Ovary (tissue), 9 donors: ENCODE data around the gene PDXDC1. TPM values are rescaled to one million over a fixed set of nuclear protein-coding genes. Genes with fewer than 3 reads are reported as not detected.

Experiments
- DNase-seq, 5 donors: peaks; one replicate each; pipeline ENCODE4 v3.0.0-alpha.2; 2019 to 2020
- H3K27ac ChIP-seq, 2 donors: fragments of 200-600 bp; one replicate each; pipeline versions ENCODE4 v1.5.1 to v1.8.0; 2019 to 2022
- H3K27me3 ChIP-seq: fragments of 200-600 bp; one replicate; pipeline ENCODE4 v1.8.0; 2022
- H3K36me3 ChIP-seq: fragments of 200-600 bp; sonication (generic); one replicate; pipeline ENCODE4 v1.5.1; 2019
- H3K4me1 ChIP-seq: one replicate; pipeline ENCODE4 v1.8.1; 2013; ENCODE audit warnings: mild to moderate bottlenecking, moderate library complexity; ENCODE audit not compliant: insufficient read depth
- H3K4me3 ChIP-seq: fragments of 200-600 bp; sonication (generic); one replicate; pipeline ENCODE4 v1.5.1; 2017
- H3K9me3 ChIP-seq, 2 donors: fragments of 200-600 bp in 1 of 2; sonication (generic) in 1 of 2; one replicate each; pipeline versions ENCODE4 v1.5.1 to v1.8.1; 2013 to 2019; ENCODE audit warnings: mild to moderate bottlenecking in 1 of 2, moderate library complexity in 1 of 2
- CTCF ChIP-seq, 3 donors: fragments of 450-650 bp in 2 of 3; fragments of 200-600 bp in 1 of 3; IDR thresholded peaks; one replicate each; pipeline versions ENCODE4 v1.5.1 to v1.8.0; 2016 to 2022; ENCODE audit warnings: antibody characterized with exemption in 3 of 3, mild to moderate bottlenecking in 1 of 3
- EP300 ChIP-seq: sonication (generic); formaldehyde crosslinking; IDR thresholded peaks from one replicate; pipeline ENCODE4 v1.6.1; 2017; ENCODE audit warnings: antibody characterized with exemption
- POLR2A ChIP-seq: fragments of 450-650 bp; IDR thresholded peaks from one replicate; pipeline ENCODE4 v1.6.1; 2017; ENCODE audit warnings: antibody characterized with exemption, mild to moderate bottlenecking, moderate library complexity
- WGBS, 3 donors: extraction: QIAGEN DNeasy Blood & Tissue Kit in 1 of 3; methylation state at CpG; one replicate each; pipeline versions ENCODE4 v1.1.5 to v1.1.7; 2013 to 2017; 5-methylcytosine and 5-hydroxymethylcytosine counted together
- intact Hi-C, 4 donors: fragments of 100-400 bp; cut with DNase I; formaldehyde crosslinking; loops; one replicate each; pipeline versions ENCODE4 v1.11.0 to v1.15.1; 2022 to 2023
- polyA plus RNA-seq, 2 donors: library from polyadenylated mRNA; stranded (reverse); fragments of 200-250 nt in 1 of 2; fragments of 350-450 nt in 1 of 2; fragmentation: Illumina TruSeq in 1 of 2; extraction: RNeasy Lipid Tissue Mini Kit (QIAGEN cat#74804) in 1 of 2; gene quantifications; one replicate each; pipeline ENCODE4 v1.2.3, GENCODE V29; 2013 to 2014
- total RNA-seq, 7 donors: library from RNA; depleted of rRNA in 2 of 7; stranded (reverse); fragments of >200 nt in 2 of 7; fragmentation: NEBNext Ultra II Directional in 3 of 7; extraction: Animal tissue kit (Norgen Biotek cat#: 25700) in 3 of 7; gene quantifications; one replicate each; pipeline versions ENCODE4 v1.1.0 to v1.2.4, GENCODE V29; 2016 to 2023
- donor health status: DM: no; HTN: no; CAD: no; lungs with moderate emphysema.
- donor health status: DM: no; HTN: no; CAD: no.
- donor health status: Bipolar disorder and iron deficiency.
- donor health status: DM: yes; HTN: yes; CAD: no.
- donor health status: DM: no; HTN: no; CAD: no.
- donor health status: DM: yes; HTN: yes; CAD: no.

Gene PDXDC1
- total and polyA plus RNA-seq, 9 donors = 36.9 to 69.3 (median 59.3) TPM

DNA sequence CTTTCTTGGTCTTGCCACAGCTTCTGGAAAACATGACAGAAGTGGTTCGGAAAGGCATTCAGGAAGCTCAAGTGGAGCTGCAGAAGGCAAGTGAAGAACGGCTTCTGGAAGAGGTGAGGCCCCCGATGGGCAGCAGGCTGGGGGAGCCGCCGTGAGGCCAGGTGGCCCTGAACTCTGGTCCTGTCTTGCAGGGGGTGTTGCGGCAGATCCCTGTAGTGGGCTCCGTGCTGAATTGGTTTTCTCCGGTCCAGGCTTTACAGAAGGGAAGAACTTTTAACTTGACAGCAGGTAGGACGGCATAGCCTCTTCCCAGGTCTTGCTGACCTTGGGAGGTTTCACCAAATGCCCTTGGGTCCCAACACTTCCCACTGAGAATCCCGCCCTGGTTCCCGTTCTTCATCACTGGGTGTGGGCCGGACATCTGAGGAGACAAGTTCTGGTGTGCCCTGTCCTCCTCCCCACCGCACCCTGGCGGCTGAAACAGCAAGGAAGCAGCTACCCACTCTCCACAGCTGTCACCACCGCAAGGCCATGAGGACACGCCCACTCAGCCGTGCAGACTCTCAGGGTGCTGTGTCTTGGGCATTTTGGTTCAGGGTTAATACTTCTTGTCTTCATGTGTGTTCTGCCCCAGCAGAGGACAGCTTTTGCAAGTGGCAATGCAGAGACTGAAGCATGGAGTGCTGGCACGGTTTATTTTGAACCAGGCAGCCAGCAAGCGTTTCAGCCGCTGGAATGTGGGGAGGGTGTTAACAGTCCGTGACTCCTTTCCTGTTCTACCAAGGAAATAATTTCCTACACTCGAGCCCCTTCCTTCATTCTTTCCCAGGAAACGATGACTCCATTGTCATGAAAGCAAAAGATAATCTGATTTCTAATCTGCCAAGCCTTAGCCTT is 59.7 kb downstream of the PDXDC1 start:
- no peak overlapping the region for H3K27ac ChIP-seq
- no peaks in the 10 kb centered on the region for H3K36me3 ChIP-seq
- H3K4me3 ChIP-seq = no peak overlapping the region
- no peaks in the 10 kb centered on the region for H3K9me3 ChIP-seq
- no peaks in the 10 kb centered on the region for H3K4me1 ChIP-seq
- 43 to 67% (median 52%) methylated on average over 23 of the region's 23 CpGs for WGBS, 3 donors
- no peaks in the 10 kb centered on the region for H3K27me3 ChIP-seq
- TF ChIP-seq EP300 (no peak), CTCF (IDR thresholded peaks at IDR 0.05) (no peak), POLR2A (no peak)
- no peak for DNase-seq
- intact Hi-C loops = no loop called here

DNA sequence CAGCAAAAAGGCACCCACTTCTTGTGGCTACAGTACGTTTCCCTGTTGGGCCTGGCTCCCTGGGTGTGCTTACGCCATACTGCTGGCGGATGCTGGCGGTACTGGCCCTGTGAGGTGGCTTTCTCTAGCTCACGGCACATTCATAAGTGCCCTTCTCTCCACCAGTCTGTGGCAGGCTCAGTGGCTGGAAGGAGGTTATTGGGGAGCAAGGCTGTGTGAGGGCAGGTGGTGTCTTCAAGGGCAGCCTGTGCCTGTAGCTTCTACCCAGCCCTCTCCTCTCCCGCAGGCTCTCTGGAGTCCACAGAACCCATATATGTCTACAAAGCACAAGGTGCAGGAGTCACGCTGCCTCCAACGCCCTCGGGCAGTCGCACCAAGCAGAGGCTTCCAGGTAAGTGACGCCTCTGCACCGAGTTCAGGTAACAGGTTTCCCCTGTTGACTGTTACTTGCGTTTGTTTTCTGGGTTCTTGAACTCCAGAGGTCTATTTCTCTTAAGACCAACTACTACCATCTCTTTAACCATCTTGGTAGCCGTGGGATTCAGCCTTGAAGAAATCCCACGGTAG is 60.4 kb downstream of the PDXDC1 start:
- 79 to 89% (median 82%) methylated on average over 15 of the region's 15 CpGs for WGBS, 3 donors
- Histone ChIP-seq H3K4me3 (no peak overlapping the region), H3K27ac (no peak overlapping the region), H3K27me3 (no peaks in the 10 kb centered on the region), H3K9me3 (no peaks in the 10 kb centered on the region), H3K36me3 (no peaks in the 10 kb centered on the region), H3K4me1 (no peaks in the 10 kb centered on the region)
- TF ChIP-seq POLR2A (no peak), EP300 (no peak), CTCF (IDR thresholded peaks at IDR 0.05) (no peak)
- DNase-seq = no peak
- intact Hi-C loops = no loop called here

GRCh38 chr16:15037003-15037402 is 62.2 kb downstream of the PDXDC1 start:
- H3K4me3 ChIP-seq = no peak overlapping the region
- no peaks in the 10 kb centered on the region for H3K27me3 ChIP-seq
- H3K36me3 ChIP-seq = no peaks in the 10 kb centered on the region
- peaks cover 2% of the 10 kb centered on the region for H3K4me1 ChIP-seq
- TF ChIP-seq CTCF (IDR thresholded peaks at IDR 0.05) = no peak
- no peak for TF ChIP-seq EP300
- no peak for TF ChIP-seq POLR2A
- H3K27ac ChIP-seq = no peak overlapping the region
- no peaks in the 10 kb centered on the region for H3K9me3 ChIP-seq
- 73 to 89% (median 85%) methylated on average over 10 of the region's 10 CpGs for WGBS, 3 donors
- intact Hi-C loops = no loop called here
- DNase-seq = no peak

DNA sequence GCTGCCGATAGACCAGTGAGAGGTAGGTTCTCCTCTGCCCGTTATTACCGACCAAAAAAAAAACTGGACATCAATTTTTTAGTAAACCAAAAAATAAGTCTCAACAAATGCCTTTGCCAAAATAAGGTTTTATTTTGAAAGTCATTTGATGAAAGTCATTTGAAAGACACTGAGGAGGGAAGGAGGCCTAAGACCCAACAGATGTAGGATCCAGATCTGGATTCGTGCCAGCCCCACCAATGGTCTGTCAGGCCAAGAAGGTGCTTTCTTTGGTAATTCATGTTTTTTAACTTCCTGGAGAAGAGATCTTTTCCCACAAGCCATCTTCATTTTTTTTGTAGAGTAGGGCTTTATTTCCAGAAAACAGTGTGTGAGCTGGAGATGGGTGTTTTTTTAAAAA is 62.9 kb downstream of the PDXDC1 start:
- Histone ChIP-seq H3K27ac (no peak overlapping the region), H3K36me3 (no peaks in the 10 kb centered on the region), H3K9me3 (no peaks in the 10 kb centered on the region), H3K27me3 (no peaks in the 10 kb centered on the region), H3K4me3 (no peak overlapping the region), H3K4me1 (peaks cover 2% of the 10 kb centered on the region)
- 75 to 92% (median 84%) methylated on average over 4 of the region's 4 CpGs for WGBS, 3 donors
- intact Hi-C loops = no loop called here
- TF ChIP-seq CTCF (IDR thresholded peaks at IDR 0.05) (no peak), EP300 (no peak)
- DNase-seq = no peak
